Measurements from ENCODE around the gene ZBTB43. TPM values are rescaled to one million over a fixed set of nuclear protein-coding genes. Genes with fewer than 3 reads are reported as not detected.

The ZBTB43 gene
- total RNA-seq, 1 donor from 2014 or later = 21.2 TPM

DNA sequence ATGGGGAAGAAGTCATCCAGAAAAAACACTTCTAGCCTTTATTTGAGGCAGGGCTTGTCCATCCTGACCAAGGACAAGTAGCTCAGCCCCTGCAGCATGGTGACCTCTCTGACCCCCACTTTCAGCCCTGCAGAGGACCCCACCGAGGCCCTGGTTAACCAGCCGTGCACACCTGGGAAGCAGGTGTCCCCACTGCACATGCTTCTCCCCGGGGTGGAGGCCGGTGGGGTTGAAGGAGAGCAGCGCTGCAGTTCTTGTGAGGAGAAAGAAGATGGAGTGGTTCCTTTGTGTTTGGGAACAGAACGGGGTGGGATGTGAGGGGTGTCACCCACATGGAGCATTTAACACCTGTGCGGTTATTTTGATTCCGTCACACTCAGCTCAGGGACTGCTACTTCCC lies 34.5 kb downstream of the ZBTB43 start:
- intact Hi-C loops (cut with micrococcal nuclease) = no loop called here
- H3K27ac Mint-ChIP-seq = peak overlapping the region; percentile 67
- H3K36me3 Mint-ChIP-seq (ENCODE audit: low read depth) = peaks cover 23% of the 10 kb centered on the region
- no peaks in the 10 kb centered on the region for H3K9me3 Mint-ChIP-seq
- peaks cover 39% of the 10 kb centered on the region for H3K4me1 Mint-ChIP-seq (ENCODE audit: low read depth)
- DNase-seq (ENCODE audit: low spot score) = no peak
- peaks cover 2% of the 10 kb centered on the region for H3K27me3 Mint-ChIP-seq (ENCODE audit: insufficient read depth)
- no peak overlapping the region for H3K4me3 Mint-ChIP-seq

DNA sequence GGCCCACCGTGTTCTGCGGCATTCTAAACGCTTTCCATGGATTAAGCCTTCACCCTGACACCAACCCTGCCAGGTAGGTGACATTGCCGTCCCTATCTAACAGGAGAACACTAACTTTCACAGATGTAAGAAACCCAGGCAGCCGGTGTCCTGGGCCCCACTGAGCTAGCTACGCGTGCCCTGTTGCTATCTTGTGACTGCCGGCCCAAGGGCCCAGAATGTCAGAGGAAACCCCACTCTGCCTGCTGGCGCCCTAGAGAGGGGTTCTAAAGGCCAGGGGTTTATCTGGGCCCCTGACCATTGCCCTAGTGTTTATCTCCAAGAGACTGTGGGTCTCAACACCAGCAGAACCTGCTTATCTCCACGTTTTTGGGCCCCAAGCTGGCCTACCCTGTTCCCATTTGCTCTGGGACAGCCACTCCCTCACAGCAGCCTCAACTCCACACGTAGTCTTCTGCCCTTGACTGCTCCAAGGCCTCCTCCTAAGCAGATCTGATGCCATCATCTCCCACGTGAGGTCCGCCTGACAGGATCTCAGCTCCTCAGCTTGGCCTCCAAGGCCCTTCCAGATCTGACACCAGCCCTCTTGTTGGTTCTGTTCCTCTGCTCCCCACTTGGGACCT lies 37.5 kb downstream of the ZBTB43 start:
- Mint-ChIP-seq H3K9me3 (no peaks in the 10 kb centered on the region), H3K27ac (no peak overlapping the region), H3K4me1 (ENCODE audit: low read depth) (peaks cover 23% of the 10 kb centered on the region), H3K4me3 (no peak overlapping the region), H3K27me3 (ENCODE audit: insufficient read depth) (peaks cover 2% of the 10 kb centered on the region), H3K36me3 (ENCODE audit: low read depth) (peaks cover 9% of the 10 kb centered on the region)
- intact Hi-C loops (cut with micrococcal nuclease) = no loop called here
- no peak for DNase-seq (ENCODE audit: low spot score)

DNA sequence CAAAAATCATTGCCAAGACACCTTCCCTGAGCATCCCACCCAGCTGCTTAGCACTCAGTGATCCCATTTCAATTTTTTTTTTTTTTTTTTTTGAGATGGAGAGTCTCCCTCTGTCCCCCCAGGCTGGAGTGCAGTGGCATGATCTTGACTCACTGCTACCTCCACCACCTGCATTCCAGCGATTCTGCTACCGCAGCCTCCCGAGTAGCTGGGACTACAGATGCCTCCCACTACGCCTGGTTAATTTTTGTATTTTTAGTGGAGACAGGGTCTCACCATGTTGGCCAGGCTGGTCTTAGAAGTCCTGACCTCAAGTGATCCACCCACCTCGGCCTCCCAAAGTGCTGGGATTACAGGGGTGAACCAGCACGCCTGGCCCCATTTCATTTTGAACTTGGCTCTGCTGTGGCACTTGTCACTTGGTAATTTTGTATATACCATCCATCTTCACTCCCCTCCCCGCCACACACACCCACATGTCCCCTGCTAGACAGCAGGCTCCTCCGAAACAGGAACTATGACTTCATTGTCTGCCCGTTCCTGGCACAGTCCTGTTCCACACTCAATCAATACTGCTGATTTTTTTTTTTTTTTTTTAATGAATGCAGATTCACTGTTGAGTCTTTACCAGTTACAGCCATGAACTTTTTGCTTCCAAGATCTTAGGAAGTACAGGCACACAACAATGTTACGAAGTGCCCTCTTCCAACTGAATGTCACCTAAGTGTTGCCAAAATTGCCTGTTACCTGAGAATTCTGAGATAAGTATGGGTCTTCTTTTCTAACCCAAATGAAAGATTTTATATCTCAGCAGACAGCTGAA lies 38.3 kb downstream of the ZBTB43 start:
- intact Hi-C loops (cut with micrococcal nuclease) = no loop called here
- no peak overlapping the region for H3K27ac Mint-ChIP-seq
- no peak for DNase-seq (ENCODE audit: low spot score)
- H3K27me3 Mint-ChIP-seq (ENCODE audit: insufficient read depth) = peaks cover 7% of the 10 kb centered on the region
- peaks cover 9% of the 10 kb centered on the region for H3K36me3 Mint-ChIP-seq (ENCODE audit: low read depth)
- no peaks in the 10 kb centered on the region for H3K9me3 Mint-ChIP-seq
- H3K4me3 Mint-ChIP-seq = no peak overlapping the region
- H3K4me1 Mint-ChIP-seq (ENCODE audit: low read depth) = peaks cover 16% of the 10 kb centered on the region

DNA sequence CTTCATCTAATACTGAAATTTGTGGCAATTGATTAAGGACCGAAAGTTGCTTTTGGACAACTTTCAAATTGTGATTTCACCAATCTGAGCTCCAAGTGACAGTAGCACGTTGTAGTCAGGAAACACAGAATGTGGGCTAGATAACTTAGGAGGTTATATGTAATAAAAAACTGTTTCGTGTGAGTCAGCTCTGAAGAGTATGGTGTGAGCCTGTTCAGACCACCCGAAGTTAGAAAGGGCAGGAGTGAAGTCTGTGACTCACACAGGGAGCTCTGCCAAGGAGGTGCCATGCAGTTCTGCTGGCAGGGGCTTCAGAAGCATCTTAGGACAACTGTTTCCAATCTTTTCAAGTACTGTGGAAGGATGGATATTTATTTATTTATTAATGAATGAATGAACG lies 39.2 kb downstream of the ZBTB43 start:
- H3K4me3 Mint-ChIP-seq = no peak overlapping the region
- H3K9me3 Mint-ChIP-seq = no peaks in the 10 kb centered on the region
- peaks cover 2% of the 10 kb centered on the region for H3K36me3 Mint-ChIP-seq (ENCODE audit: low read depth)
- no peak for DNase-seq (ENCODE audit: low spot score)
- no peak overlapping the region for H3K27ac Mint-ChIP-seq
- peaks cover 9% of the 10 kb centered on the region for H3K27me3 Mint-ChIP-seq (ENCODE audit: insufficient read depth)
- H3K4me1 Mint-ChIP-seq (ENCODE audit: low read depth) = peaks cover 9% of the 10 kb centered on the region
- intact Hi-C loops (cut with micrococcal nuclease) = no loop called here

DNA sequence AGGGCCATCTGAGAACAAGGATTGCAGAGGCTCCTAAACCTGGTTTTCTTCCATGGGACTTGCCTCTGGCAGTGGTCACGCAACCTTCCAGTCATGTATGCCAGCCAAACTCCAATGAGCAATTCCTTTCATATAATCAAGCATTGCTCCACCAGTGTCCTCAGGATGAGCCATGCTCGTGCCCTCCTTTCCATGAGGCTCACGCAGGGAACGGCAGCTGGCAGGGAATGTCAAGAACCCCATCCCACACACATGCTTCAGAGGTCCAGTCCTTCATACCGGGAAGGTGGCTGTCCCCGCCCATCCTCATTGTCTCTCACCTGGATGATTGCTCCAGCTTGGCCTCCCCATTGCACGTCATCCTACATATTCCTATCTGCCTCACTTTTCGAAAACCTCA lies 42.2 kb downstream of the ZBTB43 start:
- no peaks in the 10 kb centered on the region for H3K9me3 Mint-ChIP-seq
- intact Hi-C loops (cut with micrococcal nuclease) = no loop called here
- H3K4me3 Mint-ChIP-seq = no peak overlapping the region
- no peak overlapping the region for H3K27ac Mint-ChIP-seq
- H3K27me3 Mint-ChIP-seq (ENCODE audit: insufficient read depth) = peaks cover 21% of the 10 kb centered on the region
- H3K36me3 Mint-ChIP-seq (ENCODE audit: low read depth) = no peaks in the 10 kb centered on the region
- no peak for DNase-seq (ENCODE audit: low spot score)
- H3K4me1 Mint-ChIP-seq (ENCODE audit: low read depth) = no peaks in the 10 kb centered on the region

DNA sequence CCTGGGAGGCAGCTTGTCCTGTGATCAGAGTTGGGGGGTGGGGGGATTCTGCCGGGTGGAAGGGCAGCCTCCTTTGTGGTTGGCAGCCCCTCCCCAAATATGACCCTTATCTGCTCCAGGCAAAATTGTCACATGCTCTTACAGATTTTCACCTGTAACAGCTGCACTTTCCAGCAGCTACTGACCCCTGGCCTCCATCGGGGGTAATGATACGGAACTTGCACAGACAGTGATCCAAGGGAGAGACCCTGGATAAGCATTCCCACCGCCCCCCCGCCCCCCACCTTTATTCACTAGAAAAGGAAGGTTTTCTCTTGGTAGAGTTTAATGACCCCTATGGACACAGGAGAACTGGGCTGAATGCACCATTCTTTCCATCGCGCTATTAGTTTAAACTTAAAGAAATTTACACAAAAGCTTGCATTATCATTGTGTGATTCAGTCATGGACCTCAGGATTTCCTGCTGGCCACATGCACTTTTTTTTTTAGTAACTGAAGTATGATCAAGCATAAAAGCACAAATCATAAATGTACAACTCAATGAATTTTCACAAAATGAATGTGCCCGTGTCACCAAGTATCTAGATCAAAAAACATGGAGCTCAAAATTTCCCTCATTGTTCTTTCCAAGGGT lies 44.9 kb downstream of the ZBTB43 start:
- H3K9me3 Mint-ChIP-seq = no peaks in the 10 kb centered on the region
- H3K36me3 Mint-ChIP-seq (ENCODE audit: low read depth) = no peaks in the 10 kb centered on the region

DNA sequence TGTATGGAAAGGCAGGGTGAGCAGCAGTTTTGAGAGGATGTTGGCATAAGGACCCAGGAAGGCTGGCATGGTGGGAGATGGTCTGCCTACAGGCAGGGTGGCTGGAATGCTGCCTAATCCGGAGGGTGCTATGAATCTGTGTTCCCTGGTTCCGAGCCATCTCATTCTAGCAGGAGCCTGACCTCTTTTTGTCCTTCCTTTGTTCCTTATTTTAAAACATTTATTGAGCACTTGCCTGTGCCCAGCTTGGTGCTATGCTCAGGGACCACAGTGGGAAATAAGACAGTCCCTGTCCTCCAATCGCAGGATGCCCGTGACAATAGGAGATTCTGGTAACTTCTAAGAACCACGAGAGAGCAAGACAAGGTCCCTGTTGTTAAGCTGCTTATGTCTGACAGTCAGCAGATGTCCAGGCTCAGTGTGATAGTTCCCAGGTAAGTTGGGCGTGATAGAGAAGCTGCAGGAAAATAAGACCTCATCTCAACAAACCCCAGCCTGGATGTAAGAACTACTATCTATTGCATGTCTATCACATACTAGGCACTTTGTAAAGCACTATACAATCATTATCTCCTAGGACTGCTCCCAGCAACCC lies 46.5 kb downstream of the ZBTB43 start:
- peaks cover 49% of the 10 kb centered on the region for H3K27me3 Mint-ChIP-seq (ENCODE audit: insufficient read depth)
- no peak for DNase-seq (ENCODE audit: low spot score)
- intact Hi-C loops (cut with micrococcal nuclease) = no loop called here

More for the DNA sequence above, 44.9 kb downstream of the ZBTB43 start:
- Mint-ChIP-seq H3K4me1 (ENCODE audit: low read depth) (no peaks in the 10 kb centered on the region), H3K27ac (no peak overlapping the region), H3K4me3 (no peak overlapping the region), H3K27me3 (ENCODE audit: insufficient read depth) (peaks cover 39% of the 10 kb centered on the region)
- DNase-seq (ENCODE audit: low spot score) = no peak
- intact Hi-C loops (cut with micrococcal nuclease) = no loop called here

DNA sequence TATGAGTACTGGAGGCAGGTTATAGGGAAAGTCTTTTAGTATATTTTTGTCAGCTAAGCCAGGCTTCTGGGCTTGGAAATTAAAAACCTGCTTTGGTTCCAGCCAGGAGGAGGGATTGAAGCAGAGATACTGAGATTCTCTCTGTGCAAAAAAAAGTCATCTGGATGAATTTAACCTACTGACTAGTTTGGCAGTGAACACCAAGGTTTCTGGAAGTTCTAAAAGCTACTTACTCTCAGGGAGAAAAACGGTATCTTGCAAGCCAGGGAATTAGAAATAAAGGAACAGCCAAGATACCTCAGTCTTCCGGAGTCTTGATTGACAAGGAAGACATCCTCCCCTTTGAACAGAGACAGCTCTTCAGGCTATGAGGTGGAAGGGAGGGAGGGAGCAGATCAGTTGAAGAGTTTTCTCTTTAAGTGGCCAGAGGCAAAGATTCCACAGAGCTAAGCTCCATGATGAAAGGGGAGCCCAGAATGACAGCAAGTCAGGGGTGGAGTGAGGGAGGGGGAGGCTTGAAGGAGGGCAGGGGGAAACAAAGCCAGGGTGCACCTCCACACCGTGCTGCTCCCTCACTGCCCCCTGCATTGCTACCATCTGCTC lies 47.3 kb downstream of the ZBTB43 start:
- Mint-ChIP-seq H3K4me1 (ENCODE audit: low read depth) (no peaks in the 10 kb centered on the region), H3K27ac (no peak overlapping the region), H3K9me3 (no peaks in the 10 kb centered on the region), H3K36me3 (ENCODE audit: low read depth) (no peaks in the 10 kb centered on the region), H3K27me3 (ENCODE audit: insufficient read depth) (peaks cover 49% of the 10 kb centered on the region), H3K4me3 (no peak overlapping the region)
- intact Hi-C loops (cut with micrococcal nuclease) = no loop called here
- DNase-seq (ENCODE audit: low spot score) = no peak

More for the DNA sequence above, 46.5 kb downstream of the ZBTB43 start:
- no peaks in the 10 kb centered on the region for H3K9me3 Mint-ChIP-seq
- H3K27ac Mint-ChIP-seq = no peak overlapping the region
- H3K4me3 Mint-ChIP-seq = no peak overlapping the region
- no peaks in the 10 kb centered on the region for H3K4me1 Mint-ChIP-seq (ENCODE audit: low read depth)
- H3K36me3 Mint-ChIP-seq (ENCODE audit: low read depth) = no peaks in the 10 kb centered on the region

DNA sequence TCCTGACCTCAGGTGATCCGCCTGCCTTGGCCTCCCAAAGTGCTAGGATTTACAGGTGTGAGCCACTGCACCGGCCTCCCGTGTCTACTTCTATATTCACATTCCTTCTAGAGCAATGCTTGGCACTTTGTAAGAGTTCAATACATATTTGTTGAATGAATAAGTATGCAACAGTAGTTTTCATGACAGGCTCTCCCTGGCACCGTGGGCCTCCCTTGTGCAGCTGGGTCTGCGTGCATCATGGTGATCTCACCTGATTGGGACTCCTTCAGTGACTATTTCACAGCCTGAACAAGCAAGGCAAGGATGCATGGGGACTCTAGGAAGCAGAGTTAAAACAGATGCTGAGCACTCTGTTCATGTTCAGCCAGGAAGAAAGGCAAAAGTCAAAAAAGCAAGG lies 48.8 kb downstream of the ZBTB43 start:
- no peak for DNase-seq (ENCODE audit: low spot score)
- Mint-ChIP-seq H3K27ac (no peak overlapping the region), H3K27me3 (ENCODE audit: insufficient read depth) (peaks cover 49% of the 10 kb centered on the region), H3K4me3 (no peak overlapping the region), H3K9me3 (no peaks in the 10 kb centered on the region), H3K36me3 (ENCODE audit: low read depth) (no peaks in the 10 kb centered on the region), H3K4me1 (ENCODE audit: low read depth) (no peaks in the 10 kb centered on the region)
- intact Hi-C loops (cut with micrococcal nuclease) = no loop called here

DNA sequence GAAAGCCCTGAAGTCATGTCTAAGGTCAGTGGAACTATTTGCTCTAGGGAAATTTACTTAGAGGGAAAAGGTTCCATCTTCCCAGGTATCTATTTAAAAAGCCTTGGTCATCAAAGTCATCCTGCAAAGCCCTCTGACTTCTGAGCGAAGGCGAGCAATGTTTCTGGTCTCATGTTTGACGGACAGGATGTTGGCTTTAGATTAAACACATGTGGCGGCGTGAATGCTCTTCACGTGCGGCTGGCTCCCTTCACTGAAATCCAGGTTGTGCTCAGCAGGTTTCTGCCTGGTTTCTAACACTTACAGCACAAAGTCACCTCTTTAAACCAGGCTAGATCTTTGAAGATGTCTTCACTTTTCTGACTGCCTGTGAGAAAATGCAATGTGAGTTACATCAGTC lies 49.9 kb downstream of the ZBTB43 start:
- H3K4me1 Mint-ChIP-seq (ENCODE audit: low read depth) = no peaks in the 10 kb centered on the region
- peaks cover 49% of the 10 kb centered on the region for H3K27me3 Mint-ChIP-seq (ENCODE audit: insufficient read depth)
- intact Hi-C loops (cut with micrococcal nuclease) = no loop called here
- no peak overlapping the region for H3K4me3 Mint-ChIP-seq
- no peaks in the 10 kb centered on the region for H3K9me3 Mint-ChIP-seq
- no peaks in the 10 kb centered on the region for H3K36me3 Mint-ChIP-seq (ENCODE audit: low read depth)
- DNase-seq (ENCODE audit: low spot score) = no peak
- no peak overlapping the region for H3K27ac Mint-ChIP-seq

DNA sequence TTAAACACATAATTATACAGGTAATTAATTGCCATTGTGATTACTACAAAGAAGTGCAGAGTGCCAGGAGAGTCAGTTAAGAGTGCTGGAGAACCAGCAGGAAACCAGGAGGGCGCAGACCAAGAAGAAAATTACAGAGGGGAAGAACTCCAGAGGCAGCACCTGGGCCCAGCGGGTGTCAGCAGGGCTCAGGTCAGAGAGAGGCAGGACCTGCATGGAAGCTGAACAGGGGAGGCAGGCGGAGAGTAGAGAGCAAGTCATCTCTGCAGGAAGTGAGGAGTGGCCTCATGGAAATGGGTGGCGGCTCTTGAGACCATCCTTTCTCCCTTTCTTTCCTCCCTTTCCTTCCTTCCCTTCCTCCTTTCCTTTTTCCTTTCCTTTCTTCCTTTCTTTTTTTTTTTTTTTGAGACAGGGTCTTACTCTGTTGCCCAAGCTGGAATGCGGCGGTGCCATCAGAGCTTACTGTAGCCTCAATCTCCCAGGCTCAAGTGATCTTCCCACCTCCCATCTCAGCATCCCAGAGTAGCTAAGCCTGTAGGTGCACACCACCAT lies 51.6 kb downstream of the ZBTB43 start:
- no peaks in the 10 kb centered on the region for H3K36me3 Mint-ChIP-seq (ENCODE audit: low read depth)
- no peaks in the 10 kb centered on the region for H3K9me3 Mint-ChIP-seq
- peaks cover 2% of the 10 kb centered on the region for H3K4me1 Mint-ChIP-seq (ENCODE audit: low read depth)
- no peak overlapping the region for H3K27ac Mint-ChIP-seq
- no peak overlapping the region for H3K4me3 Mint-ChIP-seq
- DNase-seq (ENCODE audit: low spot score) = no peak
- intact Hi-C loops (cut with micrococcal nuclease) = no loop called here
- H3K27me3 Mint-ChIP-seq (ENCODE audit: insufficient read depth) = peaks cover 42% of the 10 kb centered on the region

DNA sequence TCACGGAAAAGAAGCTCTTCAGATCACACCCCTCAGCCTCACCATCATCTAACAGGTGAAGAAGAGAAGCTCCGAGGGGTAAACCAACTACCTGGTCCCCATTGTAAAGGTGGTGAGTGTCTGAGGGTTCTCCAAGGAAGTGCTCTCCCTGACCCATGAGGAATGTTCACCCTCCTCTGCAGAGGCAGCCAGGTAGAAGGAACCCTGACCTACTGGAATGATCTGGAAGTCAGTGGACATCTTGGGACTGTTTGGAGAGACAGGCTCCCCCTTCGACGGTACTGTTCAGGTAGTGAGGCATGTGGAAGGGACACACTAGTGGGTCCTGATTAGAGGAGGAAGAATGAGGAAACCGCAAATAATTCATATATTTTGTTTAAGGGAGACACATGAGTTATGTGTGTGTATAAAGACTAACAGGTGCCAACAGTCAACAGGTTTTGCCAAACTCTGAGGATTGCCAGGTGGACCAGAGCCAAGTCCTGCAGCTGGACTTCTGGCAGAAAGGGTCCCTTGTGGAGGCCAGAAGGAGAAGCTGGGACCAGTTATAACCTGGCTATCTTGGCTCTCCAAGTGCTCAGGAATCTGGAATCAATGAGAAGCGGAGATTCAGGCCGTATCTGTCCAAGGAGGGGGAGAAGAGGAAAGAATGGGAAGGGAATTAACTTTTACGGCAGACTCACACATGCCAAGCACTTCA lies 52.6 kb downstream of the ZBTB43 start:
- Mint-ChIP-seq H3K9me3 (no peaks in the 10 kb centered on the region), H3K27ac (no peak overlapping the region), H3K36me3 (ENCODE audit: low read depth) (no peaks in the 10 kb centered on the region), H3K27me3 (ENCODE audit: insufficient read depth) (peaks cover 34% of the 10 kb centered on the region), H3K4me1 (ENCODE audit: low read depth) (peaks cover 12% of the 10 kb centered on the region), H3K4me3 (no peak overlapping the region)
- no peak for DNase-seq (ENCODE audit: low spot score)
- intact Hi-C loops (cut with micrococcal nuclease) = no loop called here
